ENCODE results near the gene HKDC1.
"Not testable (repeated sequence)": the region's sequence is repeated elsewhere in the genome, so short reads cannot be mapped to it uniquely, and the experiment has no call there.

HKDC1 gene

GRCh38 chr10:69247313-69247710 lies 27.2 kb downstream of the HKDC1 start:
- no peak for DNase-seq (ENCODE audit: extremely low read depth, low read depth)
- no peak overlapping the region for H3K4me3 ChIP-seq (replicated peaks; ENCODE audit: low read depth, low read length)
- TF ChIP-seq, protein P1, sequence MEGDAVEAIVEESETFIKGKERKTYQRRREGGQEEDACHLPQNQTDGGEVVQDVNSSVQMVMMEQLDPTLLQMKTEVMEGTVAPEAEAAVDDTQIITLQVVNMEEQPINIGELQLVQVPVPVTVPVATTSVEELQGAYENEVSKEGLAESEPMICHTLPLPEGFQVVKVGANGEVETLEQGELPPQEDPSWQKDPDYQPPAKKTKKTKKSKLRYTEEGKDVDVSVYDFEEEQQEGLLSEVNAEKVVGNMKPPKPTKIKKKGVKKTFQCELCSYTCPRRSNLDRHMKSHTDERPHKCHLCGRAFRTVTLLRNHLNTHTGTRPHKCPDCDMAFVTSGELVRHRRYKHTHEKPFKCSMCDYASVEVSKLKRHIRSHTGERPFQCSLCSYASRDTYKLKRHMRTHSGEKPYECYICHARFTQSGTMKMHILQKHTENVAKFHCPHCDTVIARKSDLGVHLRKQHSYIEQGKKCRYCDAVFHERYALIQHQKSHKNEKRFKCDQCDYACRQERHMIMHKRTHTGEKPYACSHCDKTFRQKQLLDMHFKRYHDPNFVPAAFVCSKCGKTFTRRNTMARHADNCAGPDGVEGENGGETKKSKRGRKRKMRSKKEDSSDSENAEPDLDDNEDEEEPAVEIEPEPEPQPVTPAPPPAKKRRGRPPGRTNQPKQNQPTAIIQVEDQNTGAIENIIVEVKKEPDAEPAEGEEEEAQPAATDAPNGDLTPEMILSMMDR (IDR thresholded peaks at IDR 0.05; ENCODE audit: low read depth, low read length, missing control alignments), result no peak

GRCh38 chr10:69248117-69248730 lies 28.1 kb downstream of the HKDC1 start:
- TF ChIP-seq, protein P1 (IDR thresholded peaks at IDR 0.05; ENCODE audit: low read depth, low read length, missing control alignments), result no peak
- no peak for DNase-seq (ENCODE audit: extremely low read depth, low read depth)
- no peak overlapping the region for H3K4me3 ChIP-seq (replicated peaks; ENCODE audit: low read depth, low read length)

DNA sequence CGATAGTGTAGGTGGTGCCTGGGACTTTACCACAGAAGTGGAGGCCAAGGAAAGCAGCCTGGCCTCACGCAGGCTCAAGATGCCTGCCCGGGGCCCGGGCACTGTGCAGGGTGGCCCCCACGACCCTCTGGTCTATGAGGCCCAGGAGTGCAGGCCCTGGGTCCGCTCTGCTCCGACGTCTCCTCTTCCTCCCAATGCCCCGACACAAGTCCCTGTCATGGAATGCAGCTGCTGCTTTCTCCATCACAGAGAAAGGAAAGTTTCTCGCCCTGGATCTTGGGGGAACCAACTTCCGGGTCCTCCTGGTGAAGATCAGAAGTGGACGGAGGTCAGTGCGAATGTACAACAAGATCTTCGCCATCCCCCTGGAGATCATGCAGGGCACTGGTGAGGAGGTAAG lies 29.9 kb downstream of the HKDC1 start:
- no peak overlapping the region for H3K4me3 ChIP-seq (replicated peaks; ENCODE audit: low read depth, low read length)
- TF ChIP-seq, protein P1 (IDR thresholded peaks at IDR 0.05; ENCODE audit: low read depth, low read length, missing control alignments), result no peak
- no peak for DNase-seq (ENCODE audit: extremely low read depth, low read depth)

GRCh38 chr10:69251417-69251816 lies 31.3 kb downstream of the HKDC1 start:
- H3K4me3 ChIP-seq (replicated peaks; ENCODE audit: low read depth, low read length); DNase-seq (ENCODE audit: extremely low read depth, low read depth): not testable (repeated sequence)

DNA sequence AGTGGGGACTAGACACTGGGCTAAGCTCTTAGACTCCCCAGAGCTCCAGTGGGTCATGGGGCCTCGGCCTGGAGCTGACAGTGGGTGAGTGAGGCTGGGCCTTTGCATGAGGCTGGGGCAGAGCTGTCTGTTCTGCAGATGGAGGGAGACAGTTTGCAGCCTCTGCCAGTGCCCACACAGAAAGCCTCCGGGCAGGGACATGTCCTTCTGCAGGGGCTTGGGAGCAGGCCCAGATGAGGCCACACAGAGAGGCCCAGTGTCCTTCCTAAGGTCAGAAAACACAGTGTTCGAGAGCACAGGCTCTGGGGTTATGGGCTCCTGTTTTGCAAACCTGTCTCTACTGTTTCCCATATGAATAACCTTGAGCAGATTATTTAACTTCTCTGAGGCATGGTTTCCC lies 33.0 kb downstream of the HKDC1 start:
- no peak for DNase-seq (ENCODE audit: extremely low read depth, low read depth)
- no peak overlapping the region for H3K4me3 ChIP-seq (replicated peaks; ENCODE audit: low read depth, low read length)
- TF ChIP-seq, protein P1 (IDR thresholded peaks at IDR 0.05; ENCODE audit: low read depth, low read length, missing control alignments), result no peak

DNA sequence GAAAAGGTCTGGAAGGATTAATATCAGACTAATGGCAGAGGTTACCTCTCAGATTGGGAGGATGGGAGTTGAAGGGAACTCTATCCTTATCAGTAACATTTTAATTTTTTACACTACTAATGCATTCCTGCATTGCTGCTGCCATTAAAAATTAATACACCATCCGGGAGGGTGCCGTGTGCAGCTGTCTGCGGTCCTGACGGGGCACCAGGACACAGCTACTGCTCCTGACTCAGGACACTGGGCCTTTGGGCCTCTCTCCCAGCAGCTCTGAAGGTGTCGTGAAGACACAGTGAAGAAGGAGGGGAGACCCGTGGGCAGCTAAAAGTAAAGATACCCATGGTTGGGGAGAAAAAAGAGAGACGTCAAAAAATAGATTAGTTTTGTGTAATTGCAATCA lies 34.7 kb downstream of the HKDC1 start:
- TF ChIP-seq, protein P1 (IDR thresholded peaks at IDR 0.05; ENCODE audit: low read depth, low read length, missing control alignments), result no peak
- H3K4me3 ChIP-seq (replicated peaks; ENCODE audit: low read depth, low read length), result no peak overlapping the region
- DNase-seq (ENCODE audit: extremely low read depth, low read depth), result no peak

DNA sequence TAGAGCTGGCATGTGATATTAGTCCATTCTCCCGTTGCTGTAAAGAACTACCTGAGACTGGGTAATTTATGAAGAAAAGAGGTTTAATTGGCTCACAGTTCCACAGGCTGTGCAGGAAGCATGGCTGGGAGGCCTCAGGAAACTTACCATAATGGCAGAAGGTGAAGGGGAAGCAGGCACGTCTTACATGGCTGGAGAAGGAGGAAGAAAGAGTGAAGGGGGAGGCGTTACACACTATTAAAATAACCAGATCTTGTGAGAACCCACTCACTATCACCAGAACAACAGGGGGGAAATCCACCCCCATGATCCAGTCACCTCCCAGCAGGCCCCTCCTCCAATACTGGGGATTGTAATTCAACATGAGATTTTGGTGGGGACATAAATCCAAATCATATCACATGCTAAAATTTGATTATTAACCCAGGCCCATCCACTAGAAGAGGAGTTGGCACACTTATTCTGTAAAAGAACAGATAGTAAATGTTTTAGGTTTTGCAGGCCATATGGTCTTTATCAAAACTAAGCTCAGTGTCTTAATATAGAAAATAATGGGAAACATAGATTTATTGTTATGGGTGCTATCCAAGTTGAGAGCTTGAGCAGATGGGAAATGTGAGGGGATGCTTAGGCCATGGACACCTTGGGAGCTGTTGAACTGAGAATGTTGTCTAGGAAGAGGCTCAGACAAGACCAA lies 39.6 kb downstream of the HKDC1 start:
- no peak overlapping the region for H3K4me3 ChIP-seq (replicated peaks; ENCODE audit: low read depth, low read length)
- TF ChIP-seq, protein P1 (IDR thresholded peaks at IDR 0.05; ENCODE audit: low read depth, low read length, missing control alignments), result no peak
- DNase-seq (ENCODE audit: extremely low read depth, low read depth), result no peak

All from HFF-Myc (cell line).